Hypothalamus (tissue), 51 donors: ENCODE measurements around the gene CCT6A.
"Not testable (repeated sequence)": the region's sequence is repeated elsewhere in the genome, so short reads cannot be mapped to it uniquely, and the experiment has no call there.

ENCODE experiments used
- DNase-seq, 51 donors: peaks; one replicate each; lab custom pipeline; 2025; lab: John Stamatoyannopoulos, UW

CCT6A gene

GRCh38 chr7:56097700-56098099 lies 46.1 kb downstream of the CCT6A start:
- no peak for DNase-seq

- not testable (repeated sequence) for DNase-seq
Observed at GRCh38 chr7:56098187-56099008, 46.8 kb downstream of the CCT6A start.

GRCh38 chr7:56099653-56100052 lies 48.1 kb downstream of the CCT6A start:
- DNase-seq = no peak

- not testable (repeated sequence) for DNase-seq
Observed at GRCh38 chr7:56104138-56104537, 52.6 kb downstream of the CCT6A start.

- DNase-seq = no peak
Observed at GRCh38 chr7:56105508-56105907, 53.9 kb downstream of the CCT6A start.

GRCh38 chr7:56106108-56107073 lies 54.8 kb downstream of the CCT6A start, which contains the start of gene CHCHD2:
CHCHD2 (minus strand) TSS chr7:56106476; CDS start chr7:56106413, 63 bp downstream.
- peak; percentile 59 to 98 (median 93) for DNase-seq

GRCh38 chr7:56107954-56108258 lies 56.3 kb downstream of the CCT6A start:
- no peak for DNase-seq

GRCh38 chr7:56110611-56111010 lies 59.0 kb downstream of the CCT6A start:
- no peak for DNase-seq

GRCh38 chr7:56112244-56112643 lies 60.7 kb downstream of the CCT6A start:
- not testable (repeated sequence) for DNase-seq
